Gastrocnemius medialis (tissue), 4 donors: ENCODE measurements around the gene FOXP4.

Experiments used
- CTCF ChIP-seq, 5 experiments: fragments of 450-650 bp in 3 of 5; fragments of 200-600 bp in 2 of 5; sonication (generic) in 2 of 5; IDR thresholded peaks in 4 of 5; conservative IDR thresholded peaks in 1 of 5; 1 replicate in 4 of 5; 2 replicates in 1 of 5; pipeline ENCODE4 v1.5.1; 2016 to 2019; ENCODE audit warnings: antibody characterized with exemption in 5 of 5, mild to moderate bottlenecking in 3 of 5, moderate library complexity in 3 of 5
- POLR2A ChIP-seq, 2 donors: fragments of 450-650 bp; IDR thresholded peaks; one replicate each; pipeline ENCODE4 v1.6.1; 2017; ENCODE audit warnings: antibody characterized with exemption in 2 of 2, mild to moderate bottlenecking in 2 of 2, moderate library complexity in 2 of 2

- TF ChIP-seq CTCF (IDR thresholded peaks at IDR 0.05 in 4 of 5, conservative IDR thresholded peaks at IDR 0.05 in 1 of 5) (no peak), POLR2A (IDR thresholded peaks at IDR 0.05) (no peak)
Measured at GRCh38 chr6:41519745-41520699, 26.2 kb upstream of the FOXP4 start.
